Peyer's patch (tissue), 4 donors: Measurements from ENCODE around the gene BASP1.

Source experiments
- CTCF ChIP-seq, 6 experiments: fragments of 450-650 bp in 4 of 6; fragments of 200-600 bp in 2 of 6; sonication (generic) in 1 of 6; IDR thresholded peaks; one replicate each; pipeline ENCODE4 v1.5.1; 2017 to 2019; ENCODE audit warnings: antibody characterized with exemption in 6 of 6, mild to moderate bottlenecking in 3 of 6, moderate library complexity in 1 of 6
- POLR2A ChIP-seq, 2 donors: fragments of 450-650 bp; IDR thresholded peaks; one replicate each; pipeline ENCODE4 v1.5.1; 2017; ENCODE audit warnings: antibody characterized with exemption in 2 of 2, mild to moderate bottlenecking in 2 of 2, moderate library complexity in 2 of 2

GRCh38 chr5:17295671-17296070 lies 78.2 kb downstream of the BASP1 start:
- TF ChIP-seq POLR2A (IDR thresholded peaks at IDR 0.05) (no peak), CTCF (IDR thresholded peaks at IDR 0.05) (no peak)
